ENCODE measurements around the gene GGT1.
"Not testable (repeated sequence)": the region's sequence is repeated elsewhere in the genome, so short reads cannot be mapped to it uniquely, and the experiment has no call there.

The GGT1 gene

DNA sequence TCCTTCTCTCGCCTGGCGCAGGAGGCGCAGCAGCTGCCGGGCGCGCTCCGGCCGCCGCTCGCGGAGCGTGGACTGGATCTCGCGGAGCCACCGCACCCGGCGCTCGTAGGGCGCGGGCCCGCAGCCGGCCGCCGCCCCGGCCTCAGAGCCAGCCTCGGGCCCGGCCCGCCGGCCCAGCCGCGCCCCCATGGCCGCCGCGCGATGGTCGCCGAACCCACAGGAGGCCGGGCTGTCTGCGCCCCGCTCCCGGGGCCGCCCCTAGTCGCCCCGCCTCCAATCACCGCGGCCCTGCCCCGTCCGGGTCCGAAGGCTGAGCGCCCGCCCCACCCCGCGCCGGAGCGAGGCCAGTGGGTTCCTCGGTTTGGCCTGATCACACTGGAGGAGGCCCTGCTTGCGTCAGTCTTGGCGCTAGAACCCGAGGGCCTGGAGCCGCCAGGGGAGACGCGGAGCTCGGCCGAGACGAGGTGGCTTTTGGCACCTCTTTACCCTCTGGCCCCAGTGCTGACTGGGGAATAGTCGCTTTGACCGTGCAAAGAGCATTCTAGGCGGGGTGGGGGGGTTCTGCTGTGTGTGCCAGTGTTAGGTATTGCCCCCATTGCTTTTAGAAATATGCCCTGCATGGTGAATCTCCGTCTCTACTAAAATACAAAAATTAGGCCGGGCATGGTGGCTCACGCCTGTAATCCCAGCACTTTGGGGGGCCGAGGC is 10.0 kb upstream of the GGT1 start, which contains the start of gene LRRC75B (continued):
- no peak for TF ChIP-seq OVOL3 (tag by site-specific recombination; IDR thresholded peaks at IDR 0.05)
- no peak for TF ChIP-seq GLI4 (tag by site-specific recombination; IDR thresholded peaks at IDR 0.05)
- TF ChIP-seq ZNF302 (tag by site-specific recombination; IDR thresholded peaks at IDR 0.05; ENCODE audit: low read depth) = no peak
- no peak for TF ChIP-seq ZNF132 (tag by site-specific recombination; IDR thresholded peaks at IDR 0.05; ENCODE audit: borderline replicate concordance)
- TF ChIP-seq, protein P1, sequence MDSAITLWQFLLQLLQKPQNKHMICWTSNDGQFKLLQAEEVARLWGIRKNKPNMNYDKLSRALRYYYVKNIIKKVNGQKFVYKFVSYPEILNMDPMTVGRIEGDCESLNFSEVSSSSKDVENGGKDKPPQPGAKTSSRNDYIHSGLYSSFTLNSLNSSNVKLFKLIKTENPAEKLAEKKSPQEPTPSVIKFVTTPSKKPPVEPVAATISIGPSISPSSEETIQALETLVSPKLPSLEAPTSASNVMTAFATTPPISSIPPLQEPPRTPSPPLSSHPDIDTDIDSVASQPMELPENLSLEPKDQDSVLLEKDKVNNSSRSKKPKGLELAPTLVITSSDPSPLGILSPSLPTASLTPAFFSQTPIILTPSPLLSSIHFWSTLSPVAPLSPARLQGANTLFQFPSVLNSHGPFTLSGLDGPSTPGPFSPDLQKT (IDR thresholded peaks at IDR 0.05; ENCODE audit: borderline replicate concordance, low read depth, low read length) = no peak
- TF ChIP-seq, protein P2, sequence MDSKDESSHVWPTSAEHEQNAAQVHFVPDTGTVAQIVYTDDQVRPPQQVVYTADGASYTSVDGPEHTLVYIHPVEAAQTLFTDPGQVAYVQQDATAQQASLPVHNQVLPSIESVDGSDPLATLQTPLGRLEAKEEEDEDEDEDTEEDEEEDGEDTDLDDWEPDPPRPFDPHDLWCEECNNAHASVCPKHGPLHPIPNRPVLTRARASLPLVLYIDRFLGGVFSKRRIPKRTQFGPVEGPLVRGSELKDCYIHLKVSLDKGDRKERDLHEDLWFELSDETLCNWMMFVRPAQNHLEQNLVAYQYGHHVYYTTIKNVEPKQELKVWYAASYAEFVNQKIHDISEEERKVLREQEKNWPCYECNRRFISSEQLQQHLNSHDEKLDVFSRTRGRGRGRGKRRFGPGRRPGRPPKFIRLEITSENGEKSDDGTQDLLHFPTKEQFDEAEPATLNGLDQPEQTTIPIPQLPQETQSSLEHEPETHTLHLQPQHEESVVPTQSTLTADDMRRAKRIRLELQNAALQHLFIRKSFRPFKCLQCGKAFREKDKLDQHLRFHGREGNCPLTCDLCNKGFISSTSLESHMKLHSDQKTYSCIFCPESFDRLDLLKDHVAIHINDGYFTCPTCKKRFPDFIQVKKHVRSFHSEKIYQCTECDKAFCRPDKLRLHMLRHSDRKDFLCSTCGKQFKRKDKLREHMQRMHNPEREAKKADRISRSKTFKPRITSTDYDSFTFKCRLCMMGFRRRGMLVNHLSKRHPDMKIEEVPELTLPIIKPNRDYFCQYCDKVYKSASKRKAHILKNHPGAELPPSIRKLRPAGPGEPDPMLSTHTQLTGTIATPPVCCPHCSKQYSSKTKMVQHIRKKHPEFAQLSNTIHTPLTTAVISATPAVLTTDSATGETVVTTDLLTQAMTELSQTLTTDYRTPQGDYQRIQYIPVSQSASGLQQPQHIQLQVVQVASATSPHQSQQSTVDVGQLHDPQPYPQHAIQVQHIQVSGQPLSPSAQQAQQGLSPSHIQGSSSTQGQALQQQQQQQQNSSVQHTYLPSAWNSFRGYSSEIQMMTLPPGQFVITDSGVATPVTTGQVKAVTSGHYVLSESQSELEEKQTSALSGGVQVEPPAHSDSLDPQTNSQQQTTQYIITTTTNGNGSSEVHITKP (tag by site-specific recombination; IDR thresholded peaks at IDR 0.05) = 0 out of 2 replicates have a peak, but pooled peaks have one; percentile 24
- TF ChIP-seq KLF10 (tag by site-specific recombination; IDR thresholded peaks at IDR 0.05) = no peak; the same call in 1 of the 2 replicates
- no peak for TF ChIP-seq ZNF701 (tag by site-specific recombination; IDR thresholded peaks at IDR 0.05)
- TF ChIP-seq ZNF266 (tag by site-specific recombination; IDR thresholded peaks at IDR 0.05; ENCODE audit: low read depth) = no peak
- TF ChIP-seq, protein P3, sequence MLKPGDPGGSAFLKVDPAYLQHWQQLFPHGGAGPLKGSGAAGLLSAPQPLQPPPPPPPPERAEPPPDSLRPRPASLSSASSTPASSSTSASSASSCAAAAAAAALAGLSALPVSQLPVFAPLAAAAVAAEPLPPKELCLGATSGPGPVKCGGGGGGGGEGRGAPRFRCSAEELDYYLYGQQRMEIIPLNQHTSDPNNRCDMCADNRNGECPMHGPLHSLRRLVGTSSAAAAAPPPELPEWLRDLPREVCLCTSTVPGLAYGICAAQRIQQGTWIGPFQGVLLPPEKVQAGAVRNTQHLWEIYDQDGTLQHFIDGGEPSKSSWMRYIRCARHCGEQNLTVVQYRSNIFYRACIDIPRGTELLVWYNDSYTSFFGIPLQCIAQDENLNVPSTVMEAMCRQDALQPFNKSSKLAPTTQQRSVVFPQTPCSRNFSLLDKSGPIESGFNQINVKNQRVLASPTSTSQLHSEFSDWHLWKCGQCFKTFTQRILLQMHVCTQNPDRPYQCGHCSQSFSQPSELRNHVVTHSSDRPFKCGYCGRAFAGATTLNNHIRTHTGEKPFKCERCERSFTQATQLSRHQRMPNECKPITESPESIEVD (tag by site-specific recombination; IDR thresholded peaks at IDR 0.05) = no peak
- no peak for TF ChIP-seq GLI2 (tag by site-specific recombination; IDR thresholded peaks at IDR 0.05; ENCODE audit: borderline replicate concordance, low read depth)
- no peak for TF ChIP-seq ZNF174 (tag by site-specific recombination; IDR thresholded peaks at IDR 0.05)
- no peak for TF ChIP-seq ZNF366 (tag by site-specific recombination; conservative IDR thresholded peaks at IDR 0.05)
- TF ChIP-seq, protein P4, sequence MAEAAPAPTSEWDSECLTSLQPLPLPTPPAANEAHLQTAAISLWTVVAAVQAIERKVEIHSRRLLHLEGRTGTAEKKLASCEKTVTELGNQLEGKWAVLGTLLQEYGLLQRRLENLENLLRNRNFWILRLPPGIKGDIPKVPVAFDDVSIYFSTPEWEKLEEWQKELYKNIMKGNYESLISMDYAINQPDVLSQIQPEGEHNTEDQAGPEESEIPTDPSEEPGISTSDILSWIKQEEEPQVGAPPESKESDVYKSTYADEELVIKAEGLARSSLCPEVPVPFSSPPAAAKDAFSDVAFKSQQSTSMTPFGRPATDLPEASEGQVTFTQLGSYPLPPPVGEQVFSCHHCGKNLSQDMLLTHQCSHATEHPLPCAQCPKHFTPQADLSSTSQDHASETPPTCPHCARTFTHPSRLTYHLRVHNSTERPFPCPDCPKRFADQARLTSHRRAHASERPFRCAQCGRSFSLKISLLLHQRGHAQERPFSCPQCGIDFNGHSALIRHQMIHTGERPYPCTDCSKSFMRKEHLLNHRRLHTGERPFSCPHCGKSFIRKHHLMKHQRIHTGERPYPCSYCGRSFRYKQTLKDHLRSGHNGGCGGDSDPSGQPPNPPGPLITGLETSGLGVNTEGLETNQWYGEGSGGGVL (tag by site-specific recombination; IDR thresholded peaks at IDR 0.05) = peak; percentile 98
- no peak for TF ChIP-seq ZNF777 (tag by site-specific recombination; IDR thresholded peaks at IDR 0.05; ENCODE audit: borderline replicate concordance)
- TF ChIP-seq, protein P5, sequence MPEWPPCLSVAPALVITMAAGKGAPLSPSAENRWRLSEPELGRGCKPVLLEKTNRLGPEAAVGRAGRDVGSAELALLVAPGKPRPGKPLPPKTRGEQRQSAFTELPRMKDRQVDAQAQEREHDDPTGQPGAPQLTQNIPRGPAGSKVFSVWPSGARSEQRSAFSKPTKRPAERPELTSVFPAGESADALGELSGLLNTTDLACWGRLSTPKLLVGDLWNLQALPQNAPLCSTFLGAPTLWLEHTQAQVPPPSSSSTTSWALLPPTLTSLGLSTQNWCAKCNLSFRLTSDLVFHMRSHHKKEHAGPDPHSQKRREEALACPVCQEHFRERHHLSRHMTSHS (tag by site-specific recombination; IDR thresholded peaks at IDR 0.05) = no peak
- TF ChIP-seq ZFP41 (tag by site-specific recombination; IDR thresholded peaks at IDR 0.05; ENCODE audit: borderline replicate concordance) = no peak
- no peak for TF ChIP-seq RBAK (tag by site-specific recombination; IDR thresholded peaks at IDR 0.05)
- no peak for TF ChIP-seq ZNF155 (tag by site-specific recombination; IDR thresholded peaks at IDR 0.05)

DNA sequence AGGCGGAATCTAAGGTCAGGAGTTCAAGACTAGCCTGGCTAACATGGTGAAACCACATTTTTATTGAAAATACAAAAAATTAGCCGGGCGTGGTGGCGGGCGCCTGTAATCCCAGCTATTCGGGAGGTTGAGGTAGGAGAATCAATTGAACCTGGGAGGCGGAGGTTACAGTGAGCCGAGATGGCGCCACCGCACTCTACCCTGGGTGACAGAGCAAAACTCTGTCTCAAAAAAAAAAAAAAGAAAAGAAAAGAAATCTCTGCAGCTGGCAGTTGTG is 9.5 kb upstream of the GGT1 start:
- not testable (repeated sequence) for H3K4me3 ChIP-seq (ENCODE audit: low read depth, low read length); H3K9me3 ChIP-seq (ENCODE audit: control insufficient read depth, insufficient read depth, low read depth, low read length); H3K4me1 ChIP-seq (ENCODE audit: control insufficient read depth, insufficient read depth, low read length)
- Histone ChIP-seq H3K27ac (ENCODE audit: extremely low read depth, low read depth, low read length) (peak overlapping the region; percentile 68), H3K36me3 (ENCODE audit: control insufficient read depth in 2 of 2, insufficient read depth in 1 of 2, low read length in 2 of 2) (peaks cover 0 to 11% of the 10 kb centered on the region in 2 experiments; a peak in 1 of 3 replicates)
- POLR2A ChIA-PET = interaction anchor here (0.7 to 1.9 kb wide), 4 partner anchors 10 to 40 kb away, joined by 3 to 14 read pairs (median 9); partner anchors contain the start of genes GGT1, GUCD1 and SNRPD3
- CTCF ChIA-PET = interaction anchor here (0.6 to 1.3 kb wide), 3 partner anchors 9 to 177 kb away, joined by 3 read pairs; partner anchors contain the start of gene GGT1
